ENCODE data around the gene B3GNT2.

B3GNT2 gene

GRCh38 chr2:62180975-62181374, 14.9 kb upstream of the B3GNT2 start:
- Histone ChIP-seq H3K9me2 (replicated peaks; ENCODE audit: insufficient read depth, low read length) (no peaks in the 10 kb centered on the region), H3K27me3 (replicated peaks; ENCODE audit: insufficient read depth, low read length) (no peaks in the 10 kb centered on the region), H3F3A (ENCODE audit: insufficient read depth, low read length) (no peaks in the 10 kb centered on the region), H3K36me3 (replicated peaks; ENCODE audit: insufficient read depth, low read length) (no peaks in the 10 kb centered on the region), H3K4me1 (ENCODE audit: low read length) (no peaks in the 10 kb centered on the region), H3K4me2 (ENCODE audit: low read depth, low read length) (no peak overlapping the region), H3K9ac (ENCODE audit: low read length) (no peak overlapping the region), H3K79me2 (ENCODE audit: low read length) (no peaks in the 10 kb centered on the region), H3K27ac (ENCODE audit: low read length) (no peak overlapping the region), H3K4me3 (ENCODE audit: low read length) (no peak overlapping the region), H4K20me1 (ENCODE audit: insufficient read depth, low read length) (no peaks in the 10 kb centered on the region), H2AFZ (ENCODE audit: low read length) (no peak overlapping the region), H3K9me3 (replicated peaks; ENCODE audit: insufficient read depth, low read length) (no peaks in the 10 kb centered on the region)
- DNase-seq = no peak
- TF ChIP-seq EZH2phosphoT487 (IDR thresholded peaks at IDR 0.05; ENCODE audit: low read length) (no peak), CTCF (IDR thresholded peaks at IDR 0.05; ENCODE audit: low read length) (no peak), EZH2 (optimal IDR thresholded peaks at IDR 0.05; ENCODE audit: low read depth, low read length) (no peak)

DNA sequence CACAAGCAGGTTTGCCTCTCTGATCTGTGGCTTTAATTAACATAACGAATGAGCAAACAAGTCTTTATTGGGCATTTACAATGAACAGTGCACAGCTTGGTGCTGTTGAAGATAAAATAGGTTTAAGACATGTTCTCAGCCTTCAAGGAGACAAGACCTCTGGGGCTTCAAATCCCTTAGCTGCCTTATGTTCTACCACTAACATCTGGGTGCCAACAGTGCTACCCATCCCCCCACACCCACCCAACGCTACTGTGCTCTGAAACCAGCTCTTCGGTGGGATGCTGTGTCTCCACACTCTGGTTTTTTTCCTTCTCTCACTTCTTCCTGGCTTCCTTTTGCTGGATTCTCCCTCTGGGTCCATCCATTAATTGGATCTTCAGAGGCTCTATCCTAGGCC, 14.1 kb upstream of the B3GNT2 start:
- Histone ChIP-seq H3K4me3 (ENCODE audit: low read length) (no peak overlapping the region), H4K20me1 (ENCODE audit: insufficient read depth, low read length) (no peaks in the 10 kb centered on the region), H3K79me2 (ENCODE audit: low read length) (no peaks in the 10 kb centered on the region), H3K4me1 (ENCODE audit: low read length) (no peaks in the 10 kb centered on the region), H3F3A (ENCODE audit: insufficient read depth, low read length) (no peaks in the 10 kb centered on the region), H3K4me2 (ENCODE audit: low read depth, low read length) (no peak overlapping the region), H3K27me3 (replicated peaks; ENCODE audit: insufficient read depth, low read length) (no peaks in the 10 kb centered on the region), H3K9me3 (replicated peaks; ENCODE audit: insufficient read depth, low read length) (no peaks in the 10 kb centered on the region), H2AFZ (ENCODE audit: low read length) (no peak overlapping the region), H3K27ac (ENCODE audit: low read length) (no peak overlapping the region), H3K9ac (ENCODE audit: low read length) (no peak overlapping the region), H3K9me2 (replicated peaks; ENCODE audit: insufficient read depth, low read length) (no peaks in the 10 kb centered on the region), H3K36me3 (replicated peaks; ENCODE audit: insufficient read depth, low read length) (no peaks in the 10 kb centered on the region)
- DNase-seq = no peak
- TF ChIP-seq CTCF (IDR thresholded peaks at IDR 0.05; ENCODE audit: low read length) (no peak), EZH2phosphoT487 (IDR thresholded peaks at IDR 0.05; ENCODE audit: low read length) (no peak), EZH2 (optimal IDR thresholded peaks at IDR 0.05; ENCODE audit: low read depth, low read length) (no peak)

DNA sequence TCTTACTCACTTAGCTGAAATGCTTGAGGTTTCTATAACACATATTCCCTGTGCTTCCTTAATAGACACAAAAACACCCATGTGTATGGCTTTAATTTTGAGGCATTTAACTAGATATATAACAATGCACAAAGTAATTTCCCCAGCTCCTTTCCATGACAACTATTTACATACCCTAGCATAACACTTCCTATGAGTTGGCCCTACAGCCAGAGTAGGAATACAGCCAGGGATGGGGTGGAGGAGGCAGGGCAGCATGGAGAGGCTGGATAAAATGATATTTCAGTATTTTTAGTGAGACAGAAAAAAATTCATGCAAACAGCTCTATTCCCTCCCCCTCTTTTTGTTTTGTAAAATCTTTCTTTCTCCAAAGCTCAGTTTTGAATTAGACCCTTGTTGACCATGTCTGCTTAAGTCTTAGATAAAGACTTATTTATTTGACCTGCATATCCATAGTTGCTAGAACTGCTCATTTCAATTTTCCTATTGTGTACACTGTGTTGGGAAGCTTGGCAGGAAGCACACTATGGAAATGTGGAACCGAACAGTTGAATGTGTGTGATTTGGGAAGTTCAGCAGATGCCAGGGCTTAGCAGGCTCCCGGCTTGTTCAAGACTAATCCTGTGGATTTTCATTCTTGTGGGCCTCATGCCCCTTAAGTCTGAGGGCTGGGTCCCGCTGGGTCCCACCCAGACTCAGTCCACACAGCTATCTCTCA, 11.2 kb upstream of the B3GNT2 start:
- no peaks in the 10 kb centered on the region for H3K4me1 ChIP-seq (ENCODE audit: low read length)
- no peaks in the 10 kb centered on the region for H3K79me2 ChIP-seq (ENCODE audit: low read length)
- no peak overlapping the region for H2AFZ ChIP-seq (ENCODE audit: low read length)
- no peaks in the 10 kb centered on the region for H3K9me3 ChIP-seq (replicated peaks; ENCODE audit: insufficient read depth, low read length)
- no peak for DNase-seq
- H3K27me3 ChIP-seq (replicated peaks; ENCODE audit: insufficient read depth, low read length) = no peaks in the 10 kb centered on the region
- H3K9me2 ChIP-seq (replicated peaks; ENCODE audit: insufficient read depth, low read length) = no peaks in the 10 kb centered on the region
- no peak overlapping the region for H3K4me3 ChIP-seq (ENCODE audit: low read length)
- no peak for TF ChIP-seq CTCF (IDR thresholded peaks at IDR 0.05; ENCODE audit: low read length)
- TF ChIP-seq EZH2 (optimal IDR thresholded peaks at IDR 0.05; ENCODE audit: low read depth, low read length) = no peak
- no peak for TF ChIP-seq EZH2phosphoT487 (IDR thresholded peaks at IDR 0.05; ENCODE audit: low read length)
- no peaks in the 10 kb centered on the region for H4K20me1 ChIP-seq (ENCODE audit: insufficient read depth, low read length)
- no peaks in the 10 kb centered on the region for H3F3A ChIP-seq (ENCODE audit: insufficient read depth, low read length)
- no peak overlapping the region for H3K9ac ChIP-seq (ENCODE audit: low read length)
- H3K4me2 ChIP-seq (ENCODE audit: low read depth, low read length) = no peak overlapping the region
- no peak overlapping the region for H3K27ac ChIP-seq (ENCODE audit: low read length)
- no peaks in the 10 kb centered on the region for H3K36me3 ChIP-seq (replicated peaks; ENCODE audit: insufficient read depth, low read length)

Measured in MM.1S (cell line).